Measurements from ENCODE around the gene GPAM.
"Not testable (repeated sequence)": the region's sequence is repeated elsewhere in the genome, so short reads cannot be mapped to it uniquely, and the experiment has no call there.

GPAM gene

DNA sequence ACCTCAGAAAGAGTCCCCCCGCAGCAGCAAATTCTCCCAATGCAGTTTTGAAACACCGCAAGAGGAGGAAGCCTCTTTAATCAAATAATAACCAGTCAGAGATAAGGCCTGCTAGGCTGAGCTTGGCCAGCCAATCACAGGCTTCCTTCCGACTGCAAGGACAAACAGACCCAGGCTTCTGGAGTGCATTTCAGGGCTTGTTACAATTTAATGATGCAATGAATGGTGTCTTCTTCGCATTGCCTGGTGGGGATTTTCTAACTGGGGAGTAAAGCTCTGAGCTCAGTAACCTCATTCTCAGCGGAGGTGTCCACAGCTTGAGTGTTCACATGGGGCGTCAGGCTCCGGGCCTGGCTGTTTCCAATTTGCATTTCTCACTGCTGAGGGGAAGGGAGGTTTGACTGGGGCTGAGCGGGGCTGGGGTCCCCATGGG lies 31.8 kb upstream of the GPAM start:
- no peak for DNase-seq

DNA sequence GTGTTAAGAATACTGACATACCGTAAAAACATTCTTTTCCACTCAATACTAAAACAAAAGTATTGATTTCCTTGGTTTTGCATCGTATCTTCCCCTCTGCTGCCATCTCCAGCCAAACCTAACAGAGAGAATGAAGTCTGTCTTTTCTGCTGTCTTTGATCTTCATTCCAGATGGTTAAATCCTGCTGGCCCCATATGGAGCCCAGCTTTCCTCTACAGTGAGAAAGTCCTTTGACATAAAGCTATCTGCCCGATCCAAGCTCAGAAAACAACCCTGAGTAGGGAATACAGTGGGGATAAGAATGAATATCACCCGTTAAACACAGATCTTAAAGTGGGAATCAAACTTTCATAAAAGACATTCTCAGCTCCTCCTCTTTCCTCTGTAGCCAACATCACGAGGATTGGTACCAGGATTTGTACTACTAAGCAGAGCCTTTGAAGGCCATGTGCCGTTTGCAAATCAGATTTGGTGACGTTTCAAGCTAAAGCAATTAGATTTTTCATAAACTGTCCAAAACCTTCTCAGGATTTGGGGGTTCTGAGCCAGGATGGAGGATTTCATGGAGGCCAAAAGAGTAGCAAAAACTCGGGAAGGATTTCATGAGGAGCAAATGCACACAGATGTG lies 30.8 kb upstream of the GPAM start:
- DNase-seq: no peak

DNA sequence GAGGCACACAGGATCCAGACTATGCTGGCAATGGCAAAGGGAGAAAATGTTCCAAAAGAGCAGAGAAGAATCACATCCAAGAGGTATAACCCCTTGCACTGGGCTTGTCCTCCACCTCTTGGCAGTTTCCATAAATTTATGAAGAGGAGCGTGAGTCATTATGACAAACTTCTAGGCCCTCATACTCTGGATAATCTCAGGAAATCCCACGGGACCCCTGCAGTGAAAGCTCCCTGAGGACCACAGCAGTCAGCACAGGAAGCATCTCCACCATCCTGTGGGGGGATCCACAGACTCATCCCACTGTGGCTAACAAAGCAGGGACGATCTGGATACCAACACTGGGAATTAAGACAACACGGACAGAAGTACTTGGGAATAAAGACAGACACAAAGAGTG lies 30.3 kb upstream of the GPAM start:
- no peak for DNase-seq

DNA sequence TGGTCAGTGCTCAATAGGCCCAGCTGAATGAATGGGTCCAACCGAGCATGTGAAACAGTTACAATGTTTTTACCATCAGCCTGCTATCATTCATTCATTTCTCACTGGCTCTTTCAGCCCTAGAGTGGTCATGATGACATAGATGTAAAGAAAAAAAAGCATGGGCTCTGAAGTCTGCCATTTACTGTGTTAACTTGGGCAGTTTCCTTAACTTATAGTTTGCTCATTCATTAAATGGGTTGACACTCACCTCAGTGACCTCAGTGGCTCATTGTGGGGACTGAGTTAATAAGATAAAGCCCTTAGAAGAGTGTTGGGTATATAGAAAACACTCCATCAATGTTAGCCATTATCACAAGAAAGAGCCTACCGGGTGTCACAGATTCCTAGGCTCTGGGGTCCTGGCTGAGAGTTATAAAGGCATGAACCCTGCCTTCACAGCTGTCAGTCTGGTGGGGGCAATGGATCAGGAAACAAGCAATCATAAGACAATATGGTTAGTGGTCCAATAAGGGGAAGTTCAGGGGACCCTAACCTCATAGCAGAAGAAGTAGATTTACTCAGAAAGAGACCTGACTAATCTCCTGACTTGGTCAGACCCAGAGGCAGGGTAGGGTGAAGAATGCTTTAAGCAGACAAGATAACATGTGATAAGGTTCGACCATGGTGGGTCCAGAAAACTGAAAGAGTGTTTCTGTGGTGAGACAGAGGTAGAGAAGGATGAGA lies 29.7 kb upstream of the GPAM start:
- DNase-seq: no peak

DNA sequence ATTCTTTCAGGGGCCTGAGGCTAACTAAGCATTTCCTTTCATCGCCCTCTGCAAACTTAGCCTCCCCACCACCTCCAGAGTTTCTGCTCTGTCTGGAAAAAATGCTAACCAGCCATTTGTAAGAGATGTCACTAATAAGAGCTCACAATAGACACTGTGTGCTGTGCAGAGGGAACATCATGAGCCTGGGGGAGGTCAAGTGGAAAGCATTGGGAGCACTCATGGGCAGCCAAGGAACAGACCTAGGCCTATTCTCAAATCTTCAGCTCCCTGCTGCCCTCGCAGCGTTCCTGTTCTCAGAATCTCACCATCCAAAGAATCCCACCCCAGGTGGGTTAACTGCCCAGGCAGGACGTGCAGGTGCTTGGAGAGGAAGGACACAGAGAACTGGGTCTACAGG lies 27.1 kb upstream of the GPAM start:
- no peak for DNase-seq

DNA sequence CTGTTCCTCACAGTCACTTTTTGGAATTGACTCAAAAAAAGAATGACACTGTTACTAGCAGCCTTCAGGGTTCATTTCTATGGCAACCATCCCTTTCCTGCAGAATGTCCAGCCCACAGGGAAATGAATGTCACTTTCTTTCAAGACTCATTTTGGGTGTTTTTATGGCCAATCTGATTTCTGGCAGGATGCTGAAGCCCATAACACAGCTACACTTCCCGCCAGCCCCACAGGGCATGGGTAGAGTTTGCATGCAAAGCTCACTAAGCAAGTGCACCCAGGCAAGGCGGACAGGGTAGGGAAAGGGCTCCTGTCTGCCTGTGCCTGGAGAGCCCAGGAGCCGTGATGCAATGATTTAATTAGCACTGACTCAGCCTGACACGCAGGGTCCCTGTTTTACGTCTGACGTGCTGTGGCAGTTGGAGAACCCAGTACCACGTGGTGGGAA lies 26.1 kb upstream of the GPAM start:
- DNase-seq: no peak

DNA sequence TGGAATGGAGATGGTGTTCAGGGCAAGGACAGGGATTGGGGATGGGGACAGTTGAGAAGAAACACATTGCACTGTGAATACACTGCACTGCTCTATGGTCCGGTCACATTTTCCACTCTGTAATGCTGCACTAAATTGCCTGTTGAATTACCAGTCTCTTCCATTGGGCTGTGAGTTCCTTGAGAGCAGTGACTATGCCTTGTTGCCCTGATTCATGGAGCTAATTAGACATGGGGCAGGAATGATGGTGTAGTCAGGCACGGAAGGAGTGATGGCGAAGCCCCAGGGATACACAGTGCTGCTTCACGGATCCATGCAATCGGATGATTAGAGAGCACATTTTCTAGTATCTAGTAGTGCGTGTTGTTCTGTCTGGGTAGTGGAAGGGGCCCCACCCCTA lies 25.4 kb upstream of the GPAM start:
- no peak for DNase-seq

DNA sequence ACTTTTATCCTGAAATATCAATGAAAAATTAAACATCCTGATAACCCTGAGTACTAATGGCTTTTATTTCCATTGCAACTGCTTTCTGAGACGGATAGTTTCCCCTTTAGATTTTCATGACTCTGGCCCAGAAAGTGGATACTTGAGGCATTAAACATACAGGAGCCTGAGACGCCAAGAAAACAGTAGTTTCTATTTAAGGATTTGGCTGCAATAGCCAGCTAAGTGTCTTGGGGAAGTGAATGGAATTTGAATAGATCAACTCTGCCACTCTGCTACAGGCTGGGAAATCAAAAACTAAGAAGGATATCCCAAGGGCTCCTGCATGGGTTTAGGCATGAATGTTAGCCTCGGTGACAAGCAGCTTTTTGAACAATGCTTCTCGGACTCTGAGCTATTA lies 24.7 kb upstream of the GPAM start:
- no peak for DNase-seq

DNA sequence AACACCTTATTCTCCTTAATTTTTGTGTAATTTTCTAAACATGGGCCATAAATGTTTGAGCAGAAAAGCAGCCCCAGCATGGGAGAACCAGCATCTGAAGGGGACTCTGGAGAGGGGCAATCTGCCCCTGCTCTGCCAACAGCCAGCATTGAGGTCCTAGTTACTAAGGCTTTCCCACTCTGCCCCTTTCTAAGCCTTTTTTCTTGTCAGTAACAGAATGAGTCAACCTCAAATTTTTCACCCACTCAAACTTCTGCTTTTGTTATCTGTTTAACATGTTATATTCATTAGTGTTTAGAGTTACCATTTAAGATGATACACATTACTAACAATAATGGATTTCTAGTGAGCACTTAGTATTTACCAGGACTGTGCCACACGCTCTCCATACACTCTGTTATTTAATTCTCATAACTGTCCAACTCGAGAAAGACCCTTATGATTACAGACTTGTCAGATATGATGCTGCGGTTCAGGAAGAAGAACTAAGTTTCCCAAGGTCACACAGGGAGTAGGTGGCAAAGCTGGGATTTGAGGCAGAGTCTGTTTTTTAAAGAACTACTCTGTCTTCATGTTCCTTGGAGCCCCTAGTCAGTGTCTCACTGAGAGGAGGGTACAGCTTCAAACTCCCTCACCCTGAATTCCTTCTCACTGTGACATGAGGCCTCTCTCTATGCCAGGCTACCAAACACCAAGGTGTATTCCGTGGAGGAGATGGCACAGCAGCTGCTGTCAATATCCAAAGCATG lies 19.9 kb upstream of the GPAM start:
- no peak for DNase-seq

DNA sequence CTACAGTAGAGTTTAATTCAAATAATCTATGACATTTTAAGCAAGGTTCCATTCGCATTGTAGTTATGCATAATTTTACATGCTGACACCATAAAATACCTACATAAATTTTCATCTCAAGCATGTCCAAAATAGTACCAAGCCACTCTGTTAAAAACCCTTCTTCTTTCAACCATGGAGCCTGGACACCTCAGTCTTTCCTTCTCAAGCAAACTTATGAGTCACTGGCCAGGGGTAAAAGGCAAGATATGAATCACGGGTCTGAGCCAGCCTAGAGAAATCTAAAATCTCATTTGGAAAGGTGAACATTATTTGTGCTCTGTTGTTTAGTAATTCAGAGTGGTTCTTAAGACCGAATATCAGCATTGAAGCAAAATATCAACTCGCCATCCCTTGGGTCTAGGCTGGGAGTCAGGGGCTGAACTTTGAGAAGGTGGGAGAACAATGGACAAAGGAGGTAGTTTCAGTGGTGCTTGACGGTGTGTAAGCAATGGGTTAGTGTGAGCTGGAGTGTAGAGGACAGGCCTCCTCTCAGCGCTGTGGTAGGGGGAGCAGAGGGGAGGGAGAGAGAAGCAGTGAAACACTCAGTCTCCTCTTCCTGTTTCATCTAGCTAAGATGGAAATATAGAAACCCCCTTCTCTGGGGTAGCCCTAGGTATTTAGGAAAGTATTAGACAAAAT lies 19.1 kb upstream of the GPAM start:
- DNase-seq: no peak

DNA sequence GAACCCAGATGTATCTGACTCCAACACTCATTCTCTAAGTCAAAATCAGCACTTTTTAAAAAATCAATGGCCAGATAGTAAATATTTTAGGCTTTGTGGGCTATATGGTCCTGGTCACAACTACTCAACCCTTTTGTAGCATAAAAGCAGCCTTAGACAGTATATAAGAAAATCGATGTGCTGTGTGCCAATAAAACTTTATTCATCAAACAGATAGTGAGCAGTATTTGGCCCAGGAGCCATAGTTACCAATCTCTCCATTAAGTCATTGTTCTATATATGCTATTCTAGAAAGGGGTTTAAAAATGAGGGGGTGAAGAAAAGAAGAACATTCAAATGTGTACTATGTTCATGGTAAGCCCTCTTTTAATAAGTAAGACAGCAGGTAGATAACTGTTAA lies 18.5 kb upstream of the GPAM start:
- DNase-seq: no peak

DNA sequence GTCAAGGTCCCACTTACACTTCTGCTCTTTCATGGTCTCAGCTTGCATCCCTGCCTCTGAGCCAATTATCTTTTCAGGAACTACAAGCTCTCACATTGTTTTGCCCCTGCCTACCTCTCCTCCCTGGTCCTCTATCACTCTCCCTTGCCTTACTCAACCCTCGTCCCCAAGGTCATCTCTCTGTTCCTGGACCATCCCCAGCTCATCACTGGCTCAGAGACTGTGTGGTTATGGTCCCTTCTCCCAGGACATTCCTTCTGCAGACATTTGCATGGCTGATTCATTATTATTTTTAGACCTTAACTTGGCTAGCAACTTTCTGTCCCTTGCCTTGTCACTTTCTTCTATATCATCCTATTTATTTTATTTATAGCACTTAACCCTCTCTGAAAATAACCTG lies 17.8 kb upstream of the GPAM start:
- no peak for DNase-seq

DNA sequence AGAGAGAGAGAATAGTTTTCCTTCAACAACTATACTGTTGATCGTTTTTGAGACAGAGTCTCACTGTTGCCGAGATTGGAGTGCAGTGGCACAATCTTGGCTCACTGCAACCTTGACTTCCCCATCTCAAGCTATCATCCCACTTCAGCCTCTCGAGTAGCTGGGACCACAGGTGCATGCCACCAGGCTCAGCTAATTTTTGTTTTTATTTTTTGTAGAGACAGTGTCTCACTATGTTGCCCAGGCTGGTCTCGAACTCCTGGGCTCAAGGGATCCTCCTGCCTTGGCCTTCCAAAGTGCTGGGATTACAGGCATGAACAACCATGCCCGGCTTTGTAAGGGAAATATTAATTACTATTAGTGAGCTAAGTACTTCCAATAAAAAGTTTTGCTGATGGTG lies 16.7 kb upstream of the GPAM start:
- DNase-seq: not testable (repeated sequence)

DNA sequence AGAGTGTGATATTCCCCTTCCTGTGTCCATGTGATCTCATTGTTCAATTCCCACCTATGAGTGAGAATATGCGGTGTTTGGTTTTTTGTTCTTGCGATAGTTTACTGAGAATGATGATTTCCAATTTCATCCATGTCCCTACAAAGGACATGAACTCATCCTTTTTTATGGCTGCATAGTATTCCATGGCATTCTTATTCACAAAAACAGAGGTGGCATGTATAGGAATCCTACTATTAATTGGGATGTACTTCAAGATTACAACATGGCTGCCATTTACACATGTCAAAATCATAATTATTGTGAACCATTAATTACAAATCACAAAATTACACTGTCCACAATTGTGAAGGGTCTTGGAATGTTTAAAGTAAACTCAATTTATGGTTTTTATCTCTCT lies 14.1 kb upstream of the GPAM start:
- not testable (repeated sequence) for DNase-seq

DNA sequence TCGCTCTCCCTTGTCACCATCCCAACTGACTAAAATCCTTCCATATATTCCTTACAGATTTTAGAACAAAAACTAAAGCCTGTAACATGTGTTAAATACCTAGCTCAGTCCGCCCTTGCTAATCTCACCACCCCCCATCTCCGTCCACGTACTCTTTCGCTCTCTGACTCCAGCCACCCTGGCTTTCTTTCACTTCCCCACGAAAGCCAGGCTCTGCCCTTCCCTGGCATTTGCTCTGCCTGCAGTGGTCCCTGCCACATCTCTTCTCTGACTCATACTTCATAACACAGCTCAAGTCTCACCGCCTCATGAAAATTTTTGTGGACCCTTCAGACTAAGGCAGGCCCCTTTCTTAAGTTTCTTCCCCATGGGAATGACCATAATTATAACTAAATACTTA lies 11.7 kb upstream of the GPAM start:
- no peak for DNase-seq

DNA sequence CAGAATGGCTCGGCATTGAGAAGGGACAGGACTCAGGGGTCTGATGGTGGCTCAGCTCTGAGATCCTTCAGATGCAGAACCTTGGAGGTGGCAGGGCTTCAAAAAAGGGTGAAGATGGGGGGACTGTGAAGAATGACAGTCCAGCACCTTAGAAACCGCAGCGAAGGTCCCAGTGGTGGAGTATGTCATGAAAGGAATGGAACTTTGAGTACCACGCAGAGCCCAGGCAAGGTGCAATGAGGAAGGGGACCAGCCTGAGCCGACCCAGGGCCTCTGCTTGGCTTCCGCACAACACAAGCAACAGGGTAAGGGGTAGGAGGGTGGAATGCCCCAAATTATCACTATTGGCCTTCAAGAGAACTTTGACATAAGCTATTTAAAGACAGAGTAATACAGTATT lies 8.2 kb upstream of the GPAM start:
- no peak for DNase-seq

DNA sequence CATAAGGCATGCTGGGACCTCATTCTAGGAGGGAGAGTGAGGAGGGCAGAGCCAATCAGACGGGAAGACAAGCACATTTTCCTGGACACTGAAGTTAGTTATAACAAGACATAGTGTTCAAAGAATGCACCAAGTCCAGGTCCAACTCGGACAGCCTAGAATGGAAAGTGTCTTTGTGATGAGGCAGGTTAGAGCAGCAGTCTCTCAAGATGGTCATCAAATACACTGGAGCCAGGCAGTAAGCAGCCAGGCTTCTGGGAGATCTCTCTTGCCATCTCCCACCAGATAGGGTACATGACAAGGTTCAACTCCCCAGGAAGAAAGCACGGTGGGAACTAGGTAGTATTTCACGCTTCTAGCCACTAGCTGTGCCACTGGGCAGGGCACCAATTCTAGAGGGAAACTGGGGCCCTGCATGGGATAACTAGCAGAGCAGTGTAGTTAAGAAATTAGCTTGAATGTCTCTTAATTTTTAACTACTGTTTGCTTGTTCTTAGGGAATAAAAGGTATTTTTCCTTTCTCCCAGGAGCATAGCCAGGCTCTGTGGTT lies 7.6 kb upstream of the GPAM start:
- no peak for DNase-seq

DNA sequence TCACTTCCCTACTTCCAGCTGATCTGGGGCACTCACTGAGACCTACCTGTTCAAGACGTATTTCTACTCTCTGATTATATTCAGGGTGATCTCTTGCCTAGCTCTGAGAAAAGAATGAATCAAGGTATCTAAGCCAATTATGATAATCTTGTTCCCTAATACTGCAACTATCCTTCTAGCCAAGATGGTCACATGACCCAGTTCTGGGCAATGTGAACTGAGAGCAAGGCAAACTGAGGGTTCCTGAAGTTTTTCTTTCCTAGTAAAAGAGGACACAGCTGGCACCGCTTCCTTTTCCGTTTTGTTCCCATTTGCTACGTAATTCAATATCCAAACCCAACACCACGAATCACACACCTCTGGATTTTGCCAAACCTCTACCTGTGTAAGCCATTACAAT lies 5.9 kb upstream of the GPAM start:
- DNase-seq: no peak

DNA sequence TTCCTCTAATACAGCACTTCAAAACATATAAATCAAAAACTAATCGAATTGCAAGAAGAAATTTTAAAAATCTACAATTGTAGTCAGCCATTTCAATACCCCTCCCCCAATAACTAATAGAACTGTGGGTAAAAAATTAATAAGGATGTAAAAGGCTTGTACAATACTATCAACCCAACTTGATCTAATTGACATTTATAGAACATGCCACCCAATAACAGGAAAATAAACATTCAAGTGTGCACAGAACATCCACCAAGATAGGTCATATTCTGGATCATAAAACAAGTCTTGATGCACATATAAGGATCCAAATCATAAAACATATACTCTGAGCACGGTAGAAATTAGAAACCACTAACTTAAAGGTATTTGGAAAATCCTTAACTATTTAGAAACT lies 4.0 kb upstream of the GPAM start:
- no peak for DNase-seq

DNA sequence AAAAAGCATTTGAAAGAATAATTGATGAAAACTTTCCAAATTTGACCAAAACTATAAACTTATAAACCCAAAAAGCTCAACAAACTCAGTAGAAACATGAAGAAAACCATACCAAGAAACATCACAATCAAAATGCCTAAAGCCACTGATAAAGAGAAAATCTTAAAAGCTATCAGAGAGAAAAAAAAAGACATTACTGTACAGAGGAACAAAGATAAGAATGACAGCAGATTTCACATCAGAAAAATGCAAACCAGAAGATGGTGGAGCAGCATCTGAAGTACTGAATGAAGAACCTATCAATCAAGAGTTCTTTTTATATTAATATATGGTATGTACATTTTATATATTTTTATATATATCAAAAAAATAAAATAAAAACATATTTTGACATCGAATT lies 2.4 kb upstream of the GPAM start:
- DNase-seq: no peak

DNA sequence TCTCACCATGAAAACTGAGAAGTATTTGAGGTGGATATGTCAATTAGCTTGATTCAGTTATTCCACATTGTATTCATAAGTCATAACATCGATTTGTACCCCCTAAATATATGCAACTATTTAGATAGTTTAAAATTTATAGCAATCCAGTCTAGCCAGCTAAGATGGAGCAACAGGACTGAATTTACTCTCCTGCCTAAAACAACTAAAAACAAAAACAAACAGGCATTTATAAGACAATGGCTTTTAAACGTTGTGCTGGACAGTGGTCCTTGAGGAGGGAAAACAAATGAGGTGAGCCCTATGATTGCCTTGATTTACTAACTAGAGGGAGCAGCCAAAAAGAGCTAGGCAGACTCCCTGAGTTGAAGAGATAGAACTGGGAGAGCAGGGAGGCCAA lies 814 bp upstream of the GPAM start:
- DNase-seq: no peak

DNA sequence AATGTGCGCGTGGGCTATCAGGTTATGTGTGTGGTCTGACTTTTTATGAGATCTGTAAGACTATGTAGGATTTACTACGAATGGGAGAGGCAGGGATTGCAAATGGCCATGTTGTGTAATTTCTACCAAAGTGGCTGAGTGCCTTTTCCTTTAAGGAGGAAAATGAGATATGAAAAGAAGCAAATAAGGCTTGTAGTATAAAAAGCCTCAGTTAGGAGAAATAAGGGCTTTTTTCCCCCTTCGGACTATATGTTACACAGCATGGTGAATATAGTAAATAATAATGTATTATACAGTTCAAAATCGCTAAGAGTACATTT lies 447 bp upstream of the GPAM start:
- DNase-seq: no peak

DNA sequence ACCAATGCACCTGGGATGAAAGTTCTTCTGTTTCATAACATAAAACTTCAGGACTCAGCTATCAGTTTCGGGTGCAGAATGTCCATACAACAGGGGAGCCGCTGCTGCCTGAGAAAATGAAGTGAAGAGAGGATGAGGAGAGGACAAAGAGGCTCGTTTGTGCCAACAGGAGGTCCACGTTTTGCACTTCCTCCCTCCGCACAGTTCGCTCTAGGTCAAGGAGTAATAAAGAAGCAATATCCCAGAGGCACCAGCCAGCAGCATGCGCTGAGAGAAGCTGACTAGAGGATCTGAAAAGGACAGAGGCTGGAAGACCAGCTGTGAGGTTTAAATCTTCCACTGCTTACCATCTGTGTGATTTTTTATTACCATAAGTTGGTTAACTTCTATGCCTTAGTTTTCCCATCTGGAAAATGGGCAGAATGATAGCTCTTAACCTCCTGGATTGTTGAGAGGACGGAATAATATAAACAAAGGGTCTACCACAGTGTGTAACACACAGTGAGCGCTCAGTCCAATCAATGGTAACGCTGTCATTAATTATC lies 709 bp downstream of the GPAM start:
- no peak for DNase-seq
